ENCODE data around the gene FOSL2. TPM values are rescaled to one million over a fixed set of nuclear protein-coding genes. Genes with fewer than 3 reads are reported as not detected.

Gene FOSL2
- total RNA-seq, 1 experiment from 2014 or later: 53.7 TPM

DNA sequence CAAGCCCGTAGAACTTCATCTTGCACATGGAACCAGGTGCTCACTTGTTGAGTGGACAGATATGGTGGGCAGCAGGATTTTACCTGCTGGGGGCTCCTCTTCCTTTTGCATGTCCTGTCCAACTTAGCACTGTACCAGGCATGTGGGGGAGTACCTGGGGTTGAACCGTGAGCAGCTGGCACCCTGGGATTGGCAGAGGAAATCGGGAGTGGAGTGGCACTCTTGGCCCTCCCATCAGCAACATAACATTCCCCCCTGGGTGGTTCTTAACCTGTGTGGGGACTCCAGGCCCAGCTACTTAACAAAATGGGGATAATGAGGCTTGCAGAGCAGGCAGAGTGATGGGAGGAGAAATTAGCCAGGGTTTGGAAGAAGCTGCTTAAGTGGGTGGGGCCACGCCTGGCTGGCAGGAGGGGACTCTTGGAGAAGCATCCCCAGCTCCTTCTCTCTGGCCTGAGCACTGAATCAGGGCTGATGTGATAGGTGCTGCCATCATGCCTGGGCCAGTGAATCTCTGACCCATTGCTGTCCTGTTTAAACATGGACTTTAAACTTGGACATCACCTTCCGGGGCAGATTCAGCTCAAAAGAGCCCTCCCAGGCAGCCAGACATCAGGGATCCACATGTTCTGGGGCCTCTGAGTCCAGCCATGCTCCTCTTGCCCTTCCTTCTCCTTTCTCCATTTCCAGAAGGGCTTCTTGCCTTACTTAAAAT is 15.5 kb downstream of the FOSL2 start:
- Mint-ChIP-seq H3K27me3 (ENCODE audit: unreplicated experiment) (no peaks in the 10 kb centered on the region), H3K4me3 (ENCODE audit: low read depth, unreplicated experiment) (no peak overlapping the region), H3K36me3 (ENCODE audit: insufficient read depth, unreplicated experiment) (peaks cover 87% of the 10 kb centered on the region), H3K9me3 (ENCODE audit: low read depth, unreplicated experiment) (no peaks in the 10 kb centered on the region), H3K27ac (ENCODE audit: unreplicated experiment) (peak overlapping the region; percentile 55), H3K4me1 (ENCODE audit: low read depth, unreplicated experiment) (peaks cover 41% of the 10 kb centered on the region)
- CTCF ChIA-PET: interaction anchor here (0.6 to 1.7 kb wide), 2 partner anchors 28 to 1128 kb away, joined by 3 to 5 read pairs; no protein-coding TSS in a partner anchor
- no peak for DNase-seq
- BruUV-seq (replicated peaks): no TSS peak
- TF ChIP-seq, protein P1, sequence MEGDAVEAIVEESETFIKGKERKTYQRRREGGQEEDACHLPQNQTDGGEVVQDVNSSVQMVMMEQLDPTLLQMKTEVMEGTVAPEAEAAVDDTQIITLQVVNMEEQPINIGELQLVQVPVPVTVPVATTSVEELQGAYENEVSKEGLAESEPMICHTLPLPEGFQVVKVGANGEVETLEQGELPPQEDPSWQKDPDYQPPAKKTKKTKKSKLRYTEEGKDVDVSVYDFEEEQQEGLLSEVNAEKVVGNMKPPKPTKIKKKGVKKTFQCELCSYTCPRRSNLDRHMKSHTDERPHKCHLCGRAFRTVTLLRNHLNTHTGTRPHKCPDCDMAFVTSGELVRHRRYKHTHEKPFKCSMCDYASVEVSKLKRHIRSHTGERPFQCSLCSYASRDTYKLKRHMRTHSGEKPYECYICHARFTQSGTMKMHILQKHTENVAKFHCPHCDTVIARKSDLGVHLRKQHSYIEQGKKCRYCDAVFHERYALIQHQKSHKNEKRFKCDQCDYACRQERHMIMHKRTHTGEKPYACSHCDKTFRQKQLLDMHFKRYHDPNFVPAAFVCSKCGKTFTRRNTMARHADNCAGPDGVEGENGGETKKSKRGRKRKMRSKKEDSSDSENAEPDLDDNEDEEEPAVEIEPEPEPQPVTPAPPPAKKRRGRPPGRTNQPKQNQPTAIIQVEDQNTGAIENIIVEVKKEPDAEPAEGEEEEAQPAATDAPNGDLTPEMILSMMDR (IDR thresholded peaks at IDR 0.05; ENCODE audit: unreplicated experiment): no peak
- intact Hi-C loops (cut with micrococcal nuclease; ENCODE audit: unreplicated experiment): no loop called here

DNA sequence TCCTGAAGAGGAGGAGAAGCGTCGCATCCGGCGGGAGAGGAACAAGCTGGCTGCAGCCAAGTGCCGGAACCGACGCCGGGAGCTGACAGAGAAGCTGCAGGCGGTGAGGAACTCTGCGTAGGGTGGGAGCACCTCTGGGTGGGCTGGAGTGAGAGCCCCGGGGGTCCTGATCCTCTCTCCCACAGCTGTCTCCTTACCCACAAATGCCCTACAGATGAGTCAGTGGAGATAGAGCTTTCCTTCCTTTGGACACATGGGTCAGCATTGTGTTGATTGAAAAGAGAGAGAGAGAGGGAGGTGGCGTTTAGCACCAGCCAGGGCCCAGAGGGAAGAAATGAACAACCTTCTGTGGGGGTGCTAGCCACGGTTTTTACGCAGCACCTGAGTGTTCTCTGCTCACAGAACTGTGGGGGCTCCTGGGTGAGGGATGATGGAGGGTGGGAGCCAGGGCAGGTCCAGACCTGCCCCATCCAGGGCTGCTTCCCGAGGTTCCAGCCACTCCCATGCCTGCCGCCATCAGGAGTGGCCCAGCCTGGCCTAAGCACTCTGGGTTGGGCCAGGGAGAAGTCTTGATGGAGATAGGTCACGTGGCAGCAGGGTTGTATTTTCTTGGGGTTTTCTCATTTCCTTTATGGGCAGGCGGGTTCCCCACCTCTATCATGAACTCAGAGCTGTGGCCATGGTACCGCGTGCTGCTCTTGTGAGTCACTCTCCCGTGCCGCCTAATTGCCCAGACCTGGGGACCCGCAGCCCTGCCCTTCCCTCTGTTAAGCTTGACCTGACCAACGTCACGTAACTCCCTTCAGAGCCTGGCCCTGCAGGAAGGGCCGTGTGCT is 16.3 kb downstream of the FOSL2 start:
- no peaks in the 10 kb centered on the region for H3K9me3 Mint-ChIP-seq (ENCODE audit: low read depth, unreplicated experiment)
- no TSS peak for BruUV-seq (replicated peaks)
- TF ChIP-seq, protein P1 (IDR thresholded peaks at IDR 0.05; ENCODE audit: unreplicated experiment): no peak
- CTCF ChIA-PET: interaction anchor here (0.6 to 1.7 kb wide), 4 partner anchors 11 to 1129 kb away, joined by 3 to 5 read pairs (median 3); no protein-coding TSS in a partner anchor
- no peaks in the 10 kb centered on the region for H3K27me3 Mint-ChIP-seq (ENCODE audit: unreplicated experiment)
- H3K27ac Mint-ChIP-seq (ENCODE audit: unreplicated experiment): peak overlapping the region; percentile 55
- peak; percentile 86 for DNase-seq
- peak overlapping the region; percentile 6 for H3K4me3 Mint-ChIP-seq (ENCODE audit: low read depth, unreplicated experiment)
- H3K36me3 Mint-ChIP-seq (ENCODE audit: insufficient read depth, unreplicated experiment): peaks cover 87% of the 10 kb centered on the region
- intact Hi-C loops (cut with micrococcal nuclease; ENCODE audit: unreplicated experiment): no loop called here
- peaks cover 32% of the 10 kb centered on the region for H3K4me1 Mint-ChIP-seq (ENCODE audit: low read depth, unreplicated experiment)

DNA sequence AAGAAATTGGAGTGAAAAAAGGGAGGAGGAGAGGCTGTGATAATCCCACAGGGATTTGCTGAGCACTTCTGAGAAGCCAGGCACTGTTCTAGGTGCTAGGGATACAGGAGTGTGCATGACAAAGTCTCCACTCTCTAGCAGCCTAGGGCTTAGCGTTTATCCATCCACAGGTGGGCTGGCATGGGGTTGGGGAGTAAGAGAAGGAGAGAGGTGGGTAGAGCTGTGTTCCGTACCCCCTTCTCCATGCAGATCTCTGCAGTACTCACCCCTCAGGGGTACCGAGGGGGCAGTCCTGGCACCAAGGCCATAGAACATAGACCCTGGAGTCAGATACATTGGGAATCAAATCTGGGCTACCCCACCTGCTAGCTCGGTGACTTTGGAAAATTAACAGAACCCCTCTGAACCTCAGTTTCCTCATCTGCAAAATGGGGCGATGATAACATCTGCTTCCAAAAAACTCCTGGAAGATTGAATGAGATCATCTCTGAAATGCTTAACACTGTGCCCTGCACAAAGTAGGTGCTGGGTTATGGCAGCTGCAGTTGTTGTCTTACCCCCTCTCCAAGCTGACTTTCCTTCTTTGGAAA is 18.6 kb downstream of the FOSL2 start:
- no peaks in the 10 kb centered on the region for H3K27me3 Mint-ChIP-seq (ENCODE audit: unreplicated experiment)
- intact Hi-C loops (cut with micrococcal nuclease; ENCODE audit: unreplicated experiment): no loop called here
- H3K4me1 Mint-ChIP-seq (ENCODE audit: low read depth, unreplicated experiment): peaks cover 24% of the 10 kb centered on the region
- no peaks in the 10 kb centered on the region for H3K9me3 Mint-ChIP-seq (ENCODE audit: low read depth, unreplicated experiment)
- BruUV-seq (replicated peaks): no TSS peak
- no peak overlapping the region for H3K4me3 Mint-ChIP-seq (ENCODE audit: low read depth, unreplicated experiment)
- DNase-seq: no peak
- peaks cover 88% of the 10 kb centered on the region for H3K36me3 Mint-ChIP-seq (ENCODE audit: insufficient read depth, unreplicated experiment)
- TF ChIP-seq, protein P1 (IDR thresholded peaks at IDR 0.05; ENCODE audit: unreplicated experiment): no peak
- CTCF ChIA-PET: no interaction called here
- H3K27ac Mint-ChIP-seq (ENCODE audit: unreplicated experiment): no peak overlapping the region

DNA sequence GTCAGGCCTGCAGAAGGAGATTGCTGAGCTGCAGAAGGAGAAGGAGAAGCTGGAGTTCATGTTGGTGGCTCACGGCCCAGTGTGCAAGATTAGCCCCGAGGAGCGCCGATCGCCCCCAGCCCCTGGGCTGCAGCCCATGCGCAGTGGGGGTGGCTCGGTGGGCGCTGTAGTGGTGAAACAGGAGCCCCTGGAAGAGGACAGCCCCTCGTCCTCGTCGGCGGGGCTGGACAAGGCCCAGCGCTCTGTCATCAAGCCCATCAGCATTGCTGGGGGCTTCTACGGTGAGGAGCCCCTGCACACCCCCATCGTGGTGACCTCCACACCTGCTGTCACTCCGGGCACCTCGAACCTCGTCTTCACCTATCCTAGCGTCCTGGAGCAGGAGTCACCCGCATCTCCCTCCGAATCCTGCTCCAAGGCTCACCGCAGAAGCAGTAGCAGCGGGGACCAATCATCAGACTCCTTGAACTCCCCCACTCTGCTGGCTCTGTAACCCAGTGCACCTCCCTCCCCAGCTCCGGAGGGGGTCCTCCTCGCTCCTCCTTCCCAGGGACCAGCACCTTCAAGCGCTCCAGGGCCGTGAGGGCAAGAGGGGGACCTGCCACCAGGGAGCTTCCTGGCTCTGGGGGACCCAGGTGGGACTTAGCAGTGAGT is 19.4 kb downstream of the FOSL2 start:
- Mint-ChIP-seq H3K9me3 (ENCODE audit: low read depth, unreplicated experiment) (no peaks in the 10 kb centered on the region), H3K27me3 (ENCODE audit: unreplicated experiment) (no peaks in the 10 kb centered on the region), H3K36me3 (ENCODE audit: insufficient read depth, unreplicated experiment) (peaks cover 81% of the 10 kb centered on the region), H3K27ac (ENCODE audit: unreplicated experiment) (peak overlapping the region; percentile 51), H3K4me1 (ENCODE audit: low read depth, unreplicated experiment) (peaks cover 19% of the 10 kb centered on the region), H3K4me3 (ENCODE audit: low read depth, unreplicated experiment) (no peak overlapping the region)
- intact Hi-C loops (cut with micrococcal nuclease; ENCODE audit: unreplicated experiment): no loop called here
- no peak for DNase-seq
- CTCF ChIA-PET: no interaction called here
- no TSS peak for BruUV-seq (replicated peaks)
- TF ChIP-seq, protein P1 (IDR thresholded peaks at IDR 0.05; ENCODE audit: unreplicated experiment): no peak
